ENCODE measurements around the gene MGLL.
A peak's percentile ranks its signal among the peaks of the same experiment; 100 is the strongest.

The MGLL gene

GRCh38 chr3:127747751-127748521, 74.4 kb downstream of the MGLL start:
- peak overlapping the region; percentile 71 for H3K27ac ChIP-seq (ENCODE audit: low read depth, low read length)

GRCh38 chr3:127747066-127747465, 75.2 kb downstream of the MGLL start:
- peaks cover 6% of the 10 kb centered on the region for H3K79me2 ChIP-seq (ENCODE audit: control insufficient read depth, insufficient read depth, low read length, unreplicated experiment)
- H3K27ac ChIP-seq (ENCODE audit: low read depth, low read length): peak overlapping the region; percentile 71; the same call in 1 of the 2 replicates
- H2AFZ ChIP-seq (ENCODE audit: low read length, unreplicated experiment): no peak overlapping the region
- H3K4me1 ChIP-seq (ENCODE audit: control insufficient read depth, insufficient read depth, low read length, unreplicated experiment): peaks cover 53% of the 10 kb centered on the region
- H3K36me3 ChIP-seq (ENCODE audit: insufficient read depth, low read length): no peaks in the 10 kb centered on the region
- no peak overlapping the region for H3K4me3 ChIP-seq (ENCODE audit: low read depth, low read length)
- H3K27me3 ChIP-seq (ENCODE audit: insufficient read depth, low read length): no peaks in the 10 kb centered on the region

More at GRCh38 chr3:127747751-127748521, 74.4 kb downstream of the MGLL start:
- H3K27me3 ChIP-seq (ENCODE audit: insufficient read depth, low read length): no peaks in the 10 kb centered on the region
- peak overlapping the region; percentile 70 for H2AFZ ChIP-seq (ENCODE audit: low read length, unreplicated experiment)
- H3K4me1 ChIP-seq (ENCODE audit: control insufficient read depth, insufficient read depth, low read length, unreplicated experiment): peaks cover 53% of the 10 kb centered on the region
- H3K36me3 ChIP-seq (ENCODE audit: insufficient read depth, low read length): no peaks in the 10 kb centered on the region
- H3K79me2 ChIP-seq (ENCODE audit: control insufficient read depth, insufficient read depth, low read length, unreplicated experiment): peaks cover 6% of the 10 kb centered on the region
- H3K4me3 ChIP-seq (ENCODE audit: low read depth, low read length): 0 out of 2 replicates have a peak overlapping the region, but pooled peaks have one; percentile 13

GRCh38 chr3:127746400-127747057, 75.8 kb downstream of the MGLL start:
- H3K36me3 ChIP-seq (ENCODE audit: insufficient read depth, low read length): no peaks in the 10 kb centered on the region
- no peak overlapping the region for H2AFZ ChIP-seq (ENCODE audit: low read length, unreplicated experiment)
- H3K27ac ChIP-seq (ENCODE audit: low read depth, low read length): no peak overlapping the region
- H3K4me3 ChIP-seq (ENCODE audit: low read depth, low read length): no peak overlapping the region
- H3K79me2 ChIP-seq (ENCODE audit: control insufficient read depth, insufficient read depth, low read length, unreplicated experiment): peaks cover 6% of the 10 kb centered on the region
- H3K27me3 ChIP-seq (ENCODE audit: insufficient read depth, low read length): no peaks in the 10 kb centered on the region
- H3K4me1 ChIP-seq (ENCODE audit: control insufficient read depth, insufficient read depth, low read length, unreplicated experiment): peaks cover 50% of the 10 kb centered on the region

- no peak overlapping the region for H2AFZ ChIP-seq (ENCODE audit: low read length, unreplicated experiment)
- H3K79me2 ChIP-seq (ENCODE audit: control insufficient read depth, insufficient read depth, low read length, unreplicated experiment): peaks cover 6% of the 10 kb centered on the region
- H3K27ac ChIP-seq (ENCODE audit: low read depth, low read length): no peak overlapping the region
- H3K36me3 ChIP-seq (ENCODE audit: insufficient read depth, low read length): no peaks in the 10 kb centered on the region
- no peak overlapping the region for H3K4me3 ChIP-seq (ENCODE audit: low read depth, low read length)
- H3K27me3 ChIP-seq (ENCODE audit: insufficient read depth, low read length): no peaks in the 10 kb centered on the region
- peaks cover 43% of the 10 kb centered on the region for H3K4me1 ChIP-seq (ENCODE audit: control insufficient read depth, insufficient read depth, low read length, unreplicated experiment)
These were observed 76.5 kb downstream of the MGLL start for GRCh38 chr3:127745656-127746399.

- Histone ChIP-seq H3K27me3 (ENCODE audit: insufficient read depth, low read length) (no peaks in the 10 kb centered on the region), H3K79me2 (ENCODE audit: control insufficient read depth, insufficient read depth, low read length, unreplicated experiment) (peaks cover 3% of the 10 kb centered on the region), H3K4me1 (ENCODE audit: control insufficient read depth, insufficient read depth, low read length, unreplicated experiment) (peaks cover 34% of the 10 kb centered on the region), H2AFZ (ENCODE audit: low read length, unreplicated experiment) (no peak overlapping the region), H3K36me3 (ENCODE audit: insufficient read depth, low read length) (no peaks in the 10 kb centered on the region), H3K27ac (ENCODE audit: low read depth, low read length) (no peak overlapping the region), H3K4me3 (ENCODE audit: low read depth, low read length) (no peak overlapping the region)
These were observed 77.4 kb downstream of the MGLL start for GRCh38 chr3:127744875-127745274.

- Histone ChIP-seq H3K27me3 (ENCODE audit: insufficient read depth, low read length) (no peaks in the 10 kb centered on the region), H2AFZ (ENCODE audit: low read length, unreplicated experiment) (no peak overlapping the region), H3K4me3 (ENCODE audit: low read depth, low read length) (no peak overlapping the region), H3K79me2 (ENCODE audit: control insufficient read depth, insufficient read depth, low read length, unreplicated experiment) (peaks cover 3% of the 10 kb centered on the region), H3K36me3 (ENCODE audit: insufficient read depth, low read length) (no peaks in the 10 kb centered on the region), H3K4me1 (ENCODE audit: control insufficient read depth, insufficient read depth, low read length, unreplicated experiment) (peaks cover 34% of the 10 kb centered on the region), H3K27ac (ENCODE audit: low read depth, low read length) (no peak overlapping the region)
These were observed 78.0 kb downstream of the MGLL start for GRCh38 chr3:127744253-127744815.

GRCh38 chr3:127743351-127744252, 78.7 kb downstream of the MGLL start:
- H3K36me3 ChIP-seq (ENCODE audit: insufficient read depth, low read length): no peaks in the 10 kb centered on the region
- no peak overlapping the region for H2AFZ ChIP-seq (ENCODE audit: low read length, unreplicated experiment)
- no peak overlapping the region for H3K4me3 ChIP-seq (ENCODE audit: low read depth, low read length)
- peaks cover 32% of the 10 kb centered on the region for H3K4me1 ChIP-seq (ENCODE audit: control insufficient read depth, insufficient read depth, low read length, unreplicated experiment)
- H3K27me3 ChIP-seq (ENCODE audit: insufficient read depth, low read length): no peaks in the 10 kb centered on the region
- no peak overlapping the region for H3K27ac ChIP-seq (ENCODE audit: low read depth, low read length)
- H3K79me2 ChIP-seq (ENCODE audit: control insufficient read depth, insufficient read depth, low read length, unreplicated experiment): peaks cover 3% of the 10 kb centered on the region

- H3K27ac ChIP-seq (ENCODE audit: low read depth, low read length): no peak overlapping the region
- peaks cover 31% of the 10 kb centered on the region for H3K4me1 ChIP-seq (ENCODE audit: control insufficient read depth, insufficient read depth, low read length, unreplicated experiment)
- H3K4me3 ChIP-seq (ENCODE audit: low read depth, low read length): no peak overlapping the region
- no peak overlapping the region for H2AFZ ChIP-seq (ENCODE audit: low read length, unreplicated experiment)
- no peaks in the 10 kb centered on the region for H3K36me3 ChIP-seq (ENCODE audit: insufficient read depth, low read length)
- H3K27me3 ChIP-seq (ENCODE audit: insufficient read depth, low read length): no peaks in the 10 kb centered on the region
- H3K79me2 ChIP-seq (ENCODE audit: control insufficient read depth, insufficient read depth, low read length, unreplicated experiment): peaks cover 3% of the 10 kb centered on the region
These were observed 79.7 kb downstream of the MGLL start for GRCh38 chr3:127742580-127742979.

GRCh38 chr3:127741690-127742089, 80.6 kb downstream of the MGLL start:
- no peak overlapping the region for H3K4me3 ChIP-seq (ENCODE audit: low read depth, low read length)
- no peaks in the 10 kb centered on the region for H3K27me3 ChIP-seq (ENCODE audit: insufficient read depth, low read length)
- no peaks in the 10 kb centered on the region for H3K36me3 ChIP-seq (ENCODE audit: insufficient read depth, low read length)
- H2AFZ ChIP-seq (ENCODE audit: low read length, unreplicated experiment): no peak overlapping the region
- no peak overlapping the region for H3K27ac ChIP-seq (ENCODE audit: low read depth, low read length)
- peaks cover 29% of the 10 kb centered on the region for H3K4me1 ChIP-seq (ENCODE audit: control insufficient read depth, insufficient read depth, low read length, unreplicated experiment)
- H3K79me2 ChIP-seq (ENCODE audit: control insufficient read depth, insufficient read depth, low read length, unreplicated experiment): no peaks in the 10 kb centered on the region

- Histone ChIP-seq H2AFZ (ENCODE audit: low read length, unreplicated experiment) (no peak overlapping the region), H3K4me3 (ENCODE audit: low read depth, low read length) (no peak overlapping the region), H3K4me1 (ENCODE audit: control insufficient read depth, insufficient read depth, low read length, unreplicated experiment) (peaks cover 31% of the 10 kb centered on the region), H3K36me3 (ENCODE audit: insufficient read depth, low read length) (no peaks in the 10 kb centered on the region), H3K27ac (ENCODE audit: low read depth, low read length) (no peak overlapping the region), H3K79me2 (ENCODE audit: control insufficient read depth, insufficient read depth, low read length, unreplicated experiment) (no peaks in the 10 kb centered on the region), H3K27me3 (ENCODE audit: insufficient read depth, low read length) (no peaks in the 10 kb centered on the region)
These were observed 81.1 kb downstream of the MGLL start for GRCh38 chr3:127741246-127741645.

Data from ACC112 (cell line).